GM21576 (cell line): ENCODE data around the gene RPTOR.
"Not testable (repeated sequence)": the region's sequence is repeated elsewhere in the genome, so short reads cannot be mapped to it uniquely, and the experiment has no call there.

Experiments
- ATAC-seq: cut with Tn5 transposase; IDR thresholded peaks from one replicate; pipeline ENCODE4 v1.9.1; 2021; ENCODE audit warnings: mild to moderate bottlenecking, moderate library complexity; ENCODE audit not compliant: unreplicated experiment

Gene RPTOR

GRCh38 chr17:80737106-80738019, 192.7 kb downstream of the RPTOR start:
- peak; percentile 79 for ATAC-seq

GRCh38 chr17:80738020-80738808, 193.6 kb downstream of the RPTOR start:
- no peak for ATAC-seq

GRCh38 chr17:80738987-80739730, 194.5 kb downstream of the RPTOR start:
- ATAC-seq: no peak

GRCh38 chr17:80740141-80740540, 195.5 kb downstream of the RPTOR start:
- ATAC-seq: no peak

- no peak for ATAC-seq
Measured at GRCh38 chr17:80742091-80742490, 197.5 kb downstream of the RPTOR start.

- no peak for ATAC-seq
Measured at GRCh38 chr17:80742581-80743180, 198.0 kb downstream of the RPTOR start.

- ATAC-seq: no peak
Measured at GRCh38 chr17:80743181-80743771, 198.6 kb downstream of the RPTOR start.

GRCh38 chr17:80743973-80744372, 199.3 kb downstream of the RPTOR start:
- not testable (repeated sequence) for ATAC-seq

- not testable (repeated sequence) for ATAC-seq
Measured at GRCh38 chr17:80744725-80745124, 200.1 kb downstream of the RPTOR start.

- no peak for ATAC-seq
Measured at GRCh38 chr17:80745183-80745582, 200.5 kb downstream of the RPTOR start.

- ATAC-seq: no peak
Measured at GRCh38 chr17:80746262-80746935, 201.8 kb downstream of the RPTOR start.

GRCh38 chr17:80747469-80747868, 202.8 kb downstream of the RPTOR start:
- no peak for ATAC-seq

GRCh38 chr17:80749611-80750010, 205.0 kb downstream of the RPTOR start:
- no peak for ATAC-seq

GRCh38 chr17:80750263-80750662, 205.6 kb downstream of the RPTOR start:
- ATAC-seq: no peak

- no peak for ATAC-seq
Measured at GRCh38 chr17:80751070-80751945, 206.7 kb downstream of the RPTOR start.

GRCh38 chr17:80751946-80752581, 207.4 kb downstream of the RPTOR start:
- no peak for ATAC-seq

- no peak for ATAC-seq
Measured at GRCh38 chr17:80753685-80754345, 209.2 kb downstream of the RPTOR start.

GRCh38 chr17:80754846-80755245, 210.2 kb downstream of the RPTOR start:
- ATAC-seq: no peak
